Panc1 (cell line): ENCODE results near the gene ZDHHC13. TPM values are rescaled to one million over a fixed set of nuclear protein-coding genes. Genes with fewer than 3 reads are reported as not detected.

ENCODE experiments used
- ATAC-seq: fragments of 200-7000 bp; cut with Tn5 transposase; 2 replicates; pipeline ENCODE4 v1.9.1; 2020; ENCODE audit warnings: mild to moderate bottlenecking, moderate library complexity
- BruUV-seq: library from RNA; stranded (reverse); fragments of 400-500 nt; replicated peaks from 2 replicates; lab custom pipeline; 2021; lab: Mats Ljungman, UMichigan
- CTCF ChIA-PET: fragments of 300-600 bp; sonication (Branson Sonifier 250); formaldehyde crosslinking; loops from one replicate; lab custom pipeline; 2022; ENCODE audit warnings: antibody characterized with exemption; lab: Charles Lee
- POLR2A ChIA-PET: fragments of 300-600 bp; sonication (Branson Sonifier 250); formaldehyde crosslinking; loops from one replicate; lab custom pipeline; 2022; ENCODE audit warnings: antibody characterized with exemption; lab: Charles Lee
- DNase-seq: peaks from one replicate; pipeline ENCODE4 v3.0.0-alpha.2; 2010; ENCODE audit warnings: low read depth, low spot score
- H3K27ac ChIP-seq: 2 replicates; pipeline ENCODE4 v1.5.1; 2011; ENCODE audit warnings: mild to moderate bottlenecking, low read length, inconsistent platforms
- H3K27me3 ChIP-seq: fragments of 200-500 bp; sonication (Bioruptor generic); 2 replicates; pipeline ENCODE4 v1.6.0; 2014; ENCODE audit warnings: low read length, inconsistent platforms; ENCODE audit not compliant: control insufficient read depth, insufficient read depth
- H3K36me3 ChIP-seq: fragments of 200-500 bp; sonication (Bioruptor generic); 2 replicates; pipeline ENCODE4 v1.5.1; 2014; ENCODE audit warnings: inconsistent platforms, mild to moderate bottlenecking, low read length, moderate library complexity; ENCODE audit not compliant: control insufficient read depth, insufficient read depth
- H3K4me1 ChIP-seq: 2 replicates; pipeline ENCODE4 v1.5.1; 2011; ENCODE audit warnings: inconsistent platforms, mild to moderate bottlenecking, low read length, moderate library complexity; ENCODE audit not compliant: control insufficient read depth, insufficient read depth
- H3K4me3 ChIP-seq, 2 experiments: 2 replicates each; pipeline ENCODE4 v1.5.1; 2011 to 2012; ENCODE audit warnings: low read depth in 2 of 2, low read length in 2 of 2, mild to moderate bottlenecking in 2 of 2, inconsistent platforms in 1 of 2, moderate library complexity in 1 of 2
- H3K9me3 ChIP-seq: fragments of 200-500 bp; sonication (Bioruptor generic); 2 replicates; pipeline ENCODE4 v1.5.1; 2014; ENCODE audit warnings: low read depth, mild to moderate bottlenecking, inconsistent platforms, low read length, moderate library complexity; ENCODE audit not compliant: control insufficient read depth, insufficient read depth
- CTCF ChIP-seq: fragments of 450-650 bp; IDR thresholded peaks from 2 replicates; pipeline ENCODE4 v1.5.1; 2017; ENCODE audit warnings: mild to moderate bottlenecking
- POLR2AphosphoS5 ChIP-seq: IDR thresholded peaks from 2 replicates; pipeline ENCODE4 v1.6.1; 2012; ENCODE audit warnings: mild to moderate bottlenecking, low read depth, low read length, moderate library complexity
- REST ChIP-seq, 2 experiments: IDR thresholded peaks; 2 replicates each; pipeline ENCODE4 v1.6.1; 2011 to 2012; ENCODE audit warnings: low read depth in 2 of 2, control low read depth in 1 of 2, low read length in 1 of 2, mild to moderate bottlenecking in 1 of 2, moderate library complexity in 1 of 2; ENCODE audit not compliant: insufficient read depth in 1 of 2
- SIN3A ChIP-seq: IDR thresholded peaks from 2 replicates; pipeline ENCODE4 v1.6.1; 2012; ENCODE audit warnings: low read depth, mild to moderate bottlenecking, low read length, moderate library complexity, borderline replicate concordance; ENCODE audit not compliant: insufficient read depth
- TCF7L2 ChIP-seq: IDR thresholded peaks from 2 replicates; pipeline ENCODE4 v1.6.1; 2011; ENCODE audit warnings: mild to moderate bottlenecking, low read depth, low read length, inconsistent platforms
- in situ Hi-C: cut with HindIII; loops from 2 replicates; pipeline ENCODE4 v1.10.0; 2016; ENCODE audit warnings: low sequenced_read_pairs, low pct_unique_long_range_greater_than_20kb
- intact Hi-C: fragments of 100-400 bp; cut with micrococcal nuclease; formaldehyde crosslinking; loops from one replicate; pipeline ENCODE4 v1.10.0; 2022; ENCODE audit not compliant: unreplicated experiment
- total RNA-seq: library from RNA; stranded (reverse); gene quantifications from one replicate; pipeline ENCODE4 v1.2.1, GENCODE V29; 2021; ENCODE audit not compliant: unreplicated experiment

ZDHHC13 gene
- total RNA-seq, 1 experiment from 2014 or later = 24.3 TPM

- ChIA-PET POLR2A (no interaction called here), CTCF (no interaction called here)
- no TSS peak for BruUV-seq
- ATAC-seq (no peak), DNase-seq (no peak)
- Histone ChIP-seq H3K9me3 (no peaks in the 10 kb centered on the region), H3K27me3 (peaks cover 22% of the 10 kb centered on the region), H3K36me3 (no peaks in the 10 kb centered on the region), H3K4me1 (no peaks in the 10 kb centered on the region), H3K27ac (no peak overlapping the region), H3K4me3 (no peak overlapping the region)
- intact Hi-C loops = no loop called here
- TF ChIP-seq SIN3A (no peak), POLR2AphosphoS5 (no peak), CTCF (no peak), REST (IDR thresholded peaks at IDR 0.05; ENCODE audit: insufficient read depth in 1 of 2, low read depth in 2 of 2, low read length in 1 of 2) (no peak), TCF7L2 (no peak)
- in situ Hi-C loops = no loop called here
Measured at GRCh38 chr11:19093976-19094375, 23.0 kb upstream of the ZDHHC13 start.

DNA sequence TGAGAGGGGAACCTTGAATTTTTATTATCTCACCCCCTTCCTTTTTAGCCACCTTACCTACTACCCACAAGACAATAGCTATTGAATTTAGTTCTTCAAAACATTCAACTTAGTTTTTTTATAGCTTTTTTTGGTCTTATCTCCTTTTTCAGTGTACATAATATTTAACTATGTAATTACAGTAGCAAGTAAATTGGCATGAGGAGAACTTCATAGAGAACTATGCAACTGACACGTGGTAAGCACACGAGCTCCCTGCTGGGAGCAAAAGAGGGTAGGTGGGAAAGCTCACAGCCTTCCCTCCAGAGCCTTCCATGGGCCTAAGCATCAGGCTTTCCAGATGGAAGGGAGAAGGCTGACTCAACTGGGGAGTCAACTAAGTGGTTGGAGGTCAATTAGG lies 22.1 kb upstream of the ZDHHC13 start:
- Histone ChIP-seq H3K36me3 (no peaks in the 10 kb centered on the region), H3K9me3 (no peaks in the 10 kb centered on the region), H3K4me3 (no peak overlapping the region), H3K4me1 (no peaks in the 10 kb centered on the region), H3K27me3 (peaks cover 25% of the 10 kb centered on the region), H3K27ac (no peak overlapping the region)
- BruUV-seq = no TSS peak
- TF ChIP-seq POLR2AphosphoS5 (no peak), SIN3A (no peak), TCF7L2 (no peak), CTCF (no peak), REST (IDR thresholded peaks at IDR 0.05; ENCODE audit: insufficient read depth in 1 of 2, low read depth in 2 of 2, low read length in 1 of 2) (no peak)
- DNase-seq = no peak
- ChIA-PET POLR2A (no interaction called here), CTCF (no interaction called here)
- intact Hi-C loops (no loop called here), in situ Hi-C loops (no loop called here)
- ATAC-seq = no peak
